Hepatocyte (in vitro differentiated cells): ENCODE measurements around the gene PCBD1.

Experiments used
- EZH2phosphoT487 ChIP-seq: fragments of 200-600 bp; sonication (generic); IDR thresholded peaks from one replicate; pipeline ENCODE4 v1.6.1; 2018; ENCODE audit warnings: antibody characterized with exemption, mild to moderate bottlenecking, low read depth, moderate library complexity; ENCODE audit not compliant: unreplicated experiment, severe bottlenecking
- TF ChIP-seq, protein P1 (sequence below): fragments of 200-600 bp; sonication (generic); IDR thresholded peaks from 2 replicates; pipeline ENCODE4 v1.5.1; 2016; ENCODE audit warnings: antibody characterized with exemption, mild to moderate bottlenecking; ENCODE audit not compliant: poor library complexity

DNA sequence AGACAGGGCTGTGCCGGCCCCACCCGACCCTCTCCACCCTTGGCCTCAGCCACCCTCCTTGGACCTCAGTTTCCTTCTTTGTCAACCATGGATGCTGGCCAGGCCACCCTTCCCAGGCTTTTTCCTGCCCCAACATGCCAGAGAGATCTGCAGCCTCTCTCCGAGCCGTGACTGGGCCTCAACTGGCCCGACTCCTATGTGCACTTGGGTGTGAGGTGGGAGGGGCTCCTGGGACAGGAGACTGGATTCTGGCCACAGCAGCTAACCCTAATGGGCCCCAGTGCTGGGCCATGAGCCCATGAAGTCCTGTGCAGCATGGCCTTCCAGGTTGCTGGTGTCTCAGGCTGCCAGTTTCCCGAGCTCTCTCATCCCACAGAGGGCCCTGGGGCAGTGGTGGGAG is 47.7 kb upstream of the PCBD1 start:
- TF ChIP-seq, protein P1, sequence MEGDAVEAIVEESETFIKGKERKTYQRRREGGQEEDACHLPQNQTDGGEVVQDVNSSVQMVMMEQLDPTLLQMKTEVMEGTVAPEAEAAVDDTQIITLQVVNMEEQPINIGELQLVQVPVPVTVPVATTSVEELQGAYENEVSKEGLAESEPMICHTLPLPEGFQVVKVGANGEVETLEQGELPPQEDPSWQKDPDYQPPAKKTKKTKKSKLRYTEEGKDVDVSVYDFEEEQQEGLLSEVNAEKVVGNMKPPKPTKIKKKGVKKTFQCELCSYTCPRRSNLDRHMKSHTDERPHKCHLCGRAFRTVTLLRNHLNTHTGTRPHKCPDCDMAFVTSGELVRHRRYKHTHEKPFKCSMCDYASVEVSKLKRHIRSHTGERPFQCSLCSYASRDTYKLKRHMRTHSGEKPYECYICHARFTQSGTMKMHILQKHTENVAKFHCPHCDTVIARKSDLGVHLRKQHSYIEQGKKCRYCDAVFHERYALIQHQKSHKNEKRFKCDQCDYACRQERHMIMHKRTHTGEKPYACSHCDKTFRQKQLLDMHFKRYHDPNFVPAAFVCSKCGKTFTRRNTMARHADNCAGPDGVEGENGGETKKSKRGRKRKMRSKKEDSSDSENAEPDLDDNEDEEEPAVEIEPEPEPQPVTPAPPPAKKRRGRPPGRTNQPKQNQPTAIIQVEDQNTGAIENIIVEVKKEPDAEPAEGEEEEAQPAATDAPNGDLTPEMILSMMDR: no peak
- no peak for TF ChIP-seq EZH2phosphoT487
